ENCODE results near the gene POC1A.

The POC1A gene

GRCh38 chr3:52134761-52135160, 19.5 kb downstream of the POC1A start:
- Histone ChIP-seq H3K4me1 (peaks cover 0 to 9% (median 2%) of the 10 kb centered on the region in 4 donors), H3K36me3 (no peaks in the 10 kb centered on the region), H3K9me3 (no peaks in the 10 kb centered on the region), H3K4me3 (no peak overlapping the region), H3K27me3 (no peaks in the 10 kb centered on the region), H3K27ac (no peak overlapping the region)
- intact Hi-C loops (cut with DNase I; ENCODE audit: low total_unique reads), result loop anchor here (5.0 kb wide), 1 partner anchor 1643 kb away; no protein-coding TSS in a partner anchor
- TF ChIP-seq CTCF (IDR thresholded peaks at IDR 0.05), result no peak
- no peak for DNase-seq

GRCh38 chr3:52132930-52133329, 21.3 kb downstream of the POC1A start:
- no peak for TF ChIP-seq CTCF (IDR thresholded peaks at IDR 0.05)
- intact Hi-C loops (cut with DNase I; ENCODE audit: low total_unique reads), result loop anchor here (5.0 kb wide), 1 partner anchor 1644 kb away; no protein-coding TSS in a partner anchor
- H3K36me3 ChIP-seq, result no peaks in the 10 kb centered on the region
- H3K4me1 ChIP-seq, result peaks cover 0 to 8% (median 0%) of the 10 kb centered on the region in 4 donors
- H3K27me3 ChIP-seq, result no peaks in the 10 kb centered on the region
- no peak for DNase-seq
- H3K27ac ChIP-seq, result no peak overlapping the region
- H3K9me3 ChIP-seq, result no peaks in the 10 kb centered on the region
- no peak overlapping the region for H3K4me3 ChIP-seq

GRCh38 chr3:52132041-52132440, 22.2 kb downstream of the POC1A start:
- intact Hi-C loops (cut with DNase I; ENCODE audit: low total_unique reads), result loop anchor here (5.0 kb wide), 1 partner anchor 1645 kb away; no protein-coding TSS in a partner anchor
- TF ChIP-seq CTCF (IDR thresholded peaks at IDR 0.05), result no peak
- Histone ChIP-seq H3K27ac (no peak overlapping the region), H3K4me1 (no peaks in the 10 kb centered on the region), H3K4me3 (no peak overlapping the region), H3K36me3 (no peaks in the 10 kb centered on the region), H3K9me3 (no peaks in the 10 kb centered on the region), H3K27me3 (no peaks in the 10 kb centered on the region)
- DNase-seq, result no peak

- no peaks in the 10 kb centered on the region for H3K9me3 ChIP-seq
- H3K36me3 ChIP-seq, result no peaks in the 10 kb centered on the region
- intact Hi-C loops (cut with DNase I; ENCODE audit: low total_unique reads), result loop anchor here (5.0 kb wide), 1 partner anchor 1646 kb away; no protein-coding TSS in a partner anchor
- H3K4me3 ChIP-seq, result no peak overlapping the region
- H3K27ac ChIP-seq, result no peak overlapping the region
- no peaks in the 10 kb centered on the region for H3K4me1 ChIP-seq
- no peaks in the 10 kb centered on the region for H3K27me3 ChIP-seq
- TF ChIP-seq CTCF (IDR thresholded peaks at IDR 0.05), result no peak
- DNase-seq, result no peak
These were observed 23.1 kb downstream of the POC1A start for GRCh38 chr3:52130966-52131622.

- intact Hi-C loops (cut with DNase I; ENCODE audit: low total_unique reads), result no loop called here
- H3K27ac ChIP-seq, result no peak overlapping the region
- DNase-seq, result no peak
These were observed 26.0 kb downstream of the POC1A start for GRCh38 chr3:52128118-52128683.

More at GRCh38 chr3:52128118-52128683, 26.0 kb downstream of the POC1A start:
- Histone ChIP-seq H3K27me3 (no peaks in the 10 kb centered on the region), H3K4me1 (no peaks in the 10 kb centered on the region), H3K9me3 (no peaks in the 10 kb centered on the region), H3K36me3 (no peaks in the 10 kb centered on the region), H3K4me3 (no peak overlapping the region)
- no peak for TF ChIP-seq CTCF (IDR thresholded peaks at IDR 0.05)

All from tibial artery (tissue), 4 donors.